GM18517 (cell line): ENCODE results near the gene PDE12.
A peak's percentile ranks its signal among the peaks of the same experiment; 100 is the strongest.
"Not testable (repeated sequence)": the region's sequence is repeated elsewhere in the genome, so short reads cannot be mapped to it uniquely, and the experiment has no call there.

Experiments
- ATAC-seq: cut with Tn5 transposase; IDR thresholded peaks from one replicate; pipeline ENCODE4 v1.9.1; 2021; ENCODE audit warnings: mild to moderate bottlenecking, moderate library complexity; ENCODE audit not compliant: unreplicated experiment

Gene PDE12

GRCh38 chr3:57583544-57583943 is 27.5 kb downstream of the PDE12 start:
- ATAC-seq = no peak

- ATAC-seq = no peak
Measured at GRCh38 chr3:57586778-57587177, 30.7 kb downstream of the PDE12 start.

- ATAC-seq = no peak
Measured at GRCh38 chr3:57587905-57588304, 31.8 kb downstream of the PDE12 start.

GRCh38 chr3:57592306-57592705 is 36.2 kb downstream of the PDE12 start:
- ATAC-seq = no peak

- no peak for ATAC-seq
Measured at GRCh38 chr3:57594144-57594543, 38.1 kb downstream of the PDE12 start.

GRCh38 chr3:57594576-57594975 is 38.5 kb downstream of the PDE12 start:
- ATAC-seq = no peak

- ATAC-seq = no peak
Measured at GRCh38 chr3:57596495-57597126, 40.5 kb downstream of the PDE12 start.

- ATAC-seq = peak; percentile 97
Measured at GRCh38 chr3:57597127-57597923, 41.3 kb downstream of the PDE12 start, which contains the start of gene ARF4. Gene ARF4 (minus strand): TSS chr3:57597344. CDS start chr3:57597140, 204 bp downstream.

- no peak for ATAC-seq
Measured at GRCh38 chr3:57598765-57599360, 42.8 kb downstream of the PDE12 start.

- no peak for ATAC-seq
Measured at GRCh38 chr3:57600195-57600594, 44.1 kb downstream of the PDE12 start.

- ATAC-seq = no peak
Measured at GRCh38 chr3:57604971-57605370, 48.9 kb downstream of the PDE12 start.

- no peak for ATAC-seq
Measured at GRCh38 chr3:57605683-57606082, 49.6 kb downstream of the PDE12 start.

GRCh38 chr3:57611870-57612269 is 55.8 kb downstream of the PDE12 start:
- not testable (repeated sequence) for ATAC-seq

- ATAC-seq = no peak
Measured at GRCh38 chr3:57616233-57616632, 60.2 kb downstream of the PDE12 start.
